HepG2 (cell line): Measurements from ENCODE around the gene ANKRD31. TPM values are rescaled to one million over a fixed set of nuclear protein-coding genes. Genes with fewer than 3 reads are reported as not detected.

Experiments used
- ARNTL ChIP-seq: sonication (generic); formaldehyde crosslinking; IDR thresholded peaks from 2 replicates; pipeline ENCODE4 v1.4.0; 2020; ENCODE audit warnings: mild to moderate bottlenecking, missing genetic modification reagents
- CHD4 ChIP-seq: fragments of 200-600 bp; sonication (generic); IDR thresholded peaks from 2 replicates; pipeline ENCODE4 v1.7.0; 2017; ENCODE audit warnings: mild to moderate bottlenecking, low read length, borderline replicate concordance
- ERF ChIP-seq: IDR thresholded peaks from 2 replicates; pipeline ENCODE4 v1.6.1; 2018; ENCODE audit warnings: missing biosample characterization, missing genetic modification reagents
- FOXK2 ChIP-seq: fragments of 450-650 bp; IDR thresholded peaks from 2 replicates; pipeline ENCODE4 v1.6.1; 2016
- HIC2 ChIP-seq: sonication (generic); formaldehyde crosslinking; IDR thresholded peaks from 2 replicates; pipeline ENCODE4 v1.9.0; 2022; ENCODE audit warnings: low read depth, missing genetic modification reagents
- IKZF5 ChIP-seq: IDR thresholded peaks from 2 replicates; pipeline ENCODE4 v1.6.1; 2018; ENCODE audit warnings: missing genetic modification reagents, mild to moderate bottlenecking, missing compliant biosample characterization
- MAZ ChIP-seq, 2 experiments: sonication (generic) in 1 of 2; formaldehyde crosslinking in 1 of 2; IDR thresholded peaks; 2 replicates each; pipeline versions ENCODE4 v1.5.0 to v1.6.1; 2012 to 2020; ENCODE audit warnings: low read depth in 2 of 2, mild to moderate bottlenecking in 2 of 2, borderline replicate concordance in 1 of 2, improper control_type of control experiment in 1 of 2, low read length in 1 of 2, missing genetic modification reagents in 1 of 2, moderate library complexity in 1 of 2
- PCBP2 ChIP-seq: fragments of 200-400 bp; formaldehyde crosslinking; optimal IDR thresholded peaks from 2 replicates; pipeline ENCODE3; 2018; ENCODE audit warnings: low read length, low read depth; ENCODE audit not compliant: poor library complexity, severe bottlenecking
- PHF8 ChIP-seq: sonication (generic); formaldehyde crosslinking; IDR thresholded peaks from 2 replicates; pipeline ENCODE4 v1.5.0; 2020; ENCODE audit warnings: missing genetic modification reagents
- POGZ ChIP-seq: sonication (generic); formaldehyde crosslinking; IDR thresholded peaks from 2 replicates; pipeline ENCODE4 v1.4.0; 2020; ENCODE audit warnings: mild to moderate bottlenecking, missing genetic modification reagents
- PPARG ChIP-seq: conservative IDR thresholded peaks from 2 replicates; pipeline ENCODE4 v1.6.1; 2016; ENCODE audit warnings: missing biosample characterization, missing genetic modification reagents
- RARG ChIP-seq: sonication (generic); formaldehyde crosslinking; IDR thresholded peaks from 2 replicates; pipeline ENCODE4 v1.4.0; 2020; ENCODE audit warnings: low read depth, mild to moderate bottlenecking, missing genetic modification reagents
- SNRNP70 ChIP-seq: fragments of 200-400 bp; formaldehyde crosslinking; IDR thresholded peaks from 2 replicates; pipeline ENCODE4 v1.6.1; 2017; ENCODE audit warnings: mild to moderate bottlenecking, low read depth, low read length, moderate library complexity
- SRSF4 ChIP-seq: fragments of 200-400 bp; formaldehyde crosslinking; IDR thresholded peaks from one replicate; pipeline ENCODE4 v1.6.1; 2018; ENCODE audit warnings: mild to moderate bottlenecking, low read depth, low read length, moderate library complexity; ENCODE audit not compliant: poor library complexity, severe bottlenecking
- STAT5B ChIP-seq: sonication (generic); formaldehyde crosslinking; IDR thresholded peaks from 2 replicates; pipeline ENCODE4 v1.4.0; 2020; ENCODE audit warnings: missing genetic modification reagents
- UBTF ChIP-seq: sonication (generic); formaldehyde crosslinking; IDR thresholded peaks from 2 replicates; pipeline ENCODE4 v1.4.0; 2020; ENCODE audit warnings: mild to moderate bottlenecking, missing genetic modification reagents
- ZGPAT ChIP-seq: IDR thresholded peaks from 2 replicates; pipeline ENCODE4 v1.6.1; 2016; ENCODE audit warnings: mild to moderate bottlenecking
- ZMAT3 ChIP-seq: sonication (generic); formaldehyde crosslinking; conservative IDR thresholded peaks from 2 replicates; pipeline ENCODE4 v1.7.0; 2021; ENCODE audit warnings: missing genetic modification reagents
- ZNF292 ChIP-seq: sonication (generic); formaldehyde crosslinking; IDR thresholded peaks from 2 replicates; pipeline ENCODE4 v1.8.1; 2022; ENCODE audit warnings: mild to moderate bottlenecking, low read depth, missing genetic modification reagents, borderline replicate concordance
- ZNF572 ChIP-seq: sonication (generic); formaldehyde crosslinking; IDR thresholded peaks from 2 replicates; pipeline ENCODE4 v1.5.1; 2020; ENCODE audit warnings: mild to moderate bottlenecking, missing genetic modification reagents
- ZNF784 ChIP-seq: sonication (generic); formaldehyde crosslinking; IDR thresholded peaks from 2 replicates; pipeline ENCODE4 v1.5.1; 2020; ENCODE audit warnings: missing genetic modification reagents, mild to moderate bottlenecking, borderline replicate concordance
- polyA plus RNA-seq, 8 experiments: library from polyadenylated mRNA; depleted of rRNA in 3 of 8; stranded (reverse) in 7 of 8; unstranded in 1 of 8; fragments of >200 nt; fragmentation: Illumina TruSeq in 4 of 8; extraction: Trizol in 4 of 8; gene quantifications; 2 replicates each; pipeline versions ENCODE4 v1.2.1 to v1.2.3, GENCODE V29; 2011 to 2016; ENCODE audit warnings: low read depth in 4 of 8, missing spikeins in 1 of 8, mixed read lengths in 1 of 8; ENCODE audit not compliant: insufficient read depth in 1 of 8
- total RNA-seq, 5 experiments: library from RNA; depleted of rRNA; stranded (reverse); fragments of >200 nt; fragmentation: Illumina TruSeq; extraction: Trizol; gene quantifications; 2 replicates each; pipeline ENCODE4 v1.2.3, GENCODE V29; 2016; ENCODE audit warnings: low read depth in 1 of 5

The ANKRD31 gene
- total and polyA plus RNA-seq, 2 of the 13 experiments (the other 11 are each of a cell fraction or from before 2014, with no cell fraction given) = 0.01 to 0.09 TPM

- TF ChIP-seq UBTF (peak; percentile 28; the same call in 1 of the 2 replicates), ERF (CRISPR knock-in tag) (peak; percentile 75), IKZF5 (CRISPR knock-in tag) (peak; percentile 46; the same call in 1 of the 2 replicates), CHD4 (no peak), RARG (CRISPR knock-in tag) (no peak), ZNF292 (CRISPR knock-in tag) (peak; percentile 42; the same call in 1 of the 2 replicates), HIC2 (CRISPR knock-in tag) (0 out of 2 replicates have a peak, but pooled peaks have one; percentile 41), PHF8 (CRISPR knock-in tag) (0 out of 2 replicates have a peak, but pooled peaks have one; percentile 33), ZNF572 (CRISPR knock-in tag) (0 out of 2 replicates have a peak, but pooled peaks have one; percentile 21), ZNF784 (CRISPR knock-in tag) (peak; percentile 58; the same call in 1 of the 2 replicates), ZMAT3 (CRISPR knock-in tag) (no peak), MAZ (IDR thresholded peaks at IDR 0.05; ENCODE audit: borderline replicate concordance, low read depth, low read length) (no peak), MAZ (CRISPR knock-in tag; IDR thresholded peaks at IDR 0.05; ENCODE audit: low read depth) (no peak), ZGPAT (peak; percentile 58; the same call in 1 of the 2 replicates), SNRNP70 (no peak), PCBP2 (no peak), PPARG (CRISPR knock-in tag) (0 out of 2 replicates have a peak, but pooled peaks have one; percentile 20), ARNTL (CRISPR knock-in tag) (peak; percentile 43; the same call in 1 of the 2 replicates), SRSF4 (no peak), STAT5B (CRISPR knock-in tag) (0 out of 2 replicates have a peak, but pooled peaks have one; percentile 52), POGZ (peak; percentile 90), FOXK2 (no peak)
These were observed 216.5 kb downstream of the ANKRD31 start (continued) for GRCh38 chr5:75020016-75020656.
